Kidney epithelial cell (primary cell): ENCODE measurements around the gene TENM3. TPM values are rescaled to one million over a fixed set of nuclear protein-coding genes. Genes with fewer than 3 reads are reported as not detected.
A peak's percentile ranks its signal among the peaks of the same experiment; 100 is the strongest.

ENCODE experiments used
- DNase-seq: peaks from one replicate; pipeline ENCODE4 v3.0.0-alpha.2; 2010; ENCODE audit warnings: low read depth
- H3K27me3 ChIP-seq: 2 replicates; pipeline ENCODE4 v1.6.0; 2011; ENCODE audit warnings: low read length; ENCODE audit not compliant: control insufficient read depth, insufficient read depth
- H3K36me3 ChIP-seq: 2 replicates; pipeline ENCODE4 v1.5.1; 2011; ENCODE audit warnings: low read length; ENCODE audit not compliant: control insufficient read depth, insufficient read depth
- H3K4me3 ChIP-seq: 2 replicates; pipeline ENCODE4 v1.5.1; 2011; ENCODE audit warnings: low read depth, mild to moderate bottlenecking, control low read depth, low read length
- CTCF ChIP-seq: IDR thresholded peaks from 2 replicates; pipeline ENCODE4 v1.5.1; 2011; ENCODE audit warnings: mild to moderate bottlenecking, moderate library complexity, low read length, control low read depth, inconsistent platforms; ENCODE audit not compliant: insufficient read depth, poor library complexity, severe bottlenecking
- total RNA-seq: library from RNA; depleted of rRNA; stranded (reverse); fragments of >200 nt; gene quantifications from 2 replicates; pipeline ENCODE4 v1.2.3, GENCODE V29; 2015

TENM3 gene
- total RNA-seq, 1 donor from 2014 or later, result 11.2 TPM

DNA sequence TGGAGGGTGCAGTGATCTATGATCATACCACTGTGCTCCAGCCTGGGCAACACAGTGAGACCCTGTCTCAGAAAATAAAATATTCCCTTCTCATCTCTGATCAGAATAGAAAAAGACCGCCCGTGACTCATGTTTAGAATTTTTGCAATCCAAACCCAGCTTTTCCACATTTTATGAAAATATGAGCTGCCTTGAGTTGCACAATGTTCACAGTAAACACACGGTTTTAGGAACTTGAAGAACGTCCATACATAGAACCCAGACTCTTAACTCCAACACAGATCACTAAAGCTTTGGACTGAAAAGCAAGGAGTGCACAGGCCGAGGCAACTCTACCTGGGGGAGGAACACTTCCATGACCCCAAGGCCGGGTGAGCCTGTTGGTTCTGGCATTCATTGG is 305.0 kb downstream of the TENM3 start:
- no peak for DNase-seq
- Histone ChIP-seq H3K27me3 (no peaks in the 10 kb centered on the region), H3K4me3 (no peak overlapping the region), H3K36me3 (no peaks in the 10 kb centered on the region)
- no peak for TF ChIP-seq CTCF

DNA sequence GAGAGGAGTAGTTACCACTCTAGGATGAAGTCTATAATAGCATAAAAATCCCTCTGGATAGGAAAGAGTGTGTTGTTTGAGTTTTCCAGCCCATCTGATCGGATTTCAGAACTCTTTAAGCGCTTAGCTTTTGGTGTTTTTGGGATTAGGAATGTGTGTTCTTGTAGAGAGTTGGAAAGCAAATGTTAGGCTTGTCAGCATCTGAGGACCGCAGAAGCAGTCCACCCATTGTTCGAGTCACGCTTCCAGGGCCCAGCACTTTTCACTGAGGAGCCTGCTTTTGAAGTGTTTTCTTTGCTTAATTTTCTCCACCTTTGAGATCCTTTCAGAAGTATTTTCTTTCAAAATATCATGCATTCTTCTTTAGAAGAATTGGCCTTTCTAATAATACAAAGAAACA is 306.2 kb downstream of the TENM3 start:
- no peaks in the 10 kb centered on the region for H3K27me3 ChIP-seq
- no peak for DNase-seq
- TF ChIP-seq CTCF, result no peak
- no peaks in the 10 kb centered on the region for H3K36me3 ChIP-seq
- H3K4me3 ChIP-seq, result no peak overlapping the region

DNA sequence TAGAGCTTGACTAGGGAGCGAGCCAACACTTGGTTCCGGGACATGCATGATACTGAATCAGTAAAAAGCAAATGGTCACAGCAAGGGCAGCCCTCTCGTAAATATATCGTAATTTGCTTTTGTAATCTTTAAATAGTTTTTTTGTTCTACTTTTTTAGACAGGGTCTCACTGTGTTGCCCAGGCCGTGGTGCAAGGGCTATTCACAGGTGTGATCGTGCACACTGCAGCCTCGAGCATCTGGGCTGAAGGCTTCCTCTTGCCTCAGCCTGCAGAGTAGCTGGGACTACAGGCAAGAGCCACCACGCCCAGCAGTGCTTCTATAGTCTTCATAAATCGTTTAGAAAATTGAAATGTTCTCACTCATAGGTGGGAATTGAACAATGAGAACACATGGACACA is 309.7 kb downstream of the TENM3 start:
- Histone ChIP-seq H3K4me3 (no peak overlapping the region), H3K36me3 (no peaks in the 10 kb centered on the region), H3K27me3 (no peaks in the 10 kb centered on the region)
- DNase-seq, result no peak
- no peak for TF ChIP-seq CTCF

DNA sequence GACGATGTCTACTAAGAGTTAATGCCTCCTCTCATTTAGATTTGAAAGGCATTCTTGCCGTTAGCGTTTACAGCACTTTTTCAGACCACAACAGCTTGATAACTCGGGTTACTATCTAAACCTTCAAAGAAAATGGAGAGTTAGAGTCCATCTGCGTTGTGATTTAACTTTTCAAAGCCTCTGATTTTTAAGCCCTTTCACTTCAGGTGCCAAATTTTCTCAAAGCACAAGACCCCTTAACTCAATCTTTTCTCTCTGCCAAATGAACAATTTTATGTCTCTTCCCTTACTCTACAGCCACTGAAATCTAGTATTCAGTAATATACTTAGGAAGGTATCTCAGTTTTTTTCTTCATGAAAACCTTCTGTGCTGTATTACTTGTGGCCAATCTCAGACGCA is 310.5 kb downstream of the TENM3 start:
- TF ChIP-seq CTCF, result no peak
- no peak overlapping the region for H3K4me3 ChIP-seq

GRCh38 chr4:182554736-182555135 is 311.5 kb downstream of the TENM3 start:
- no peak overlapping the region for H3K4me3 ChIP-seq
- H3K27me3 ChIP-seq, result no peaks in the 10 kb centered on the region
- no peak for DNase-seq
- no peak for TF ChIP-seq CTCF
- no peaks in the 10 kb centered on the region for H3K36me3 ChIP-seq

More for the DNA sequence above, 310.5 kb downstream of the TENM3 start:
- DNase-seq, result no peak
- Histone ChIP-seq H3K36me3 (no peaks in the 10 kb centered on the region), H3K27me3 (no peaks in the 10 kb centered on the region)

- DNase-seq, result peak; percentile 73
These were observed 312.8 kb downstream of the TENM3 start for GRCh38 chr4:182555997-182556418.

More at GRCh38 chr4:182555997-182556418, 312.8 kb downstream of the TENM3 start:
- H3K4me3 ChIP-seq, result no peak overlapping the region
- TF ChIP-seq CTCF, result no peak
- no peaks in the 10 kb centered on the region for H3K27me3 ChIP-seq
- H3K36me3 ChIP-seq, result no peaks in the 10 kb centered on the region
